NCI-H2081 treated with DMSO at 0.1 percent for 48 hours (cell line): ENCODE measurements around the gene SHANK2.

Experiments
- DNase-seq: peaks from one replicate; lab custom pipeline; 2025; lab: John Stamatoyannopoulos, UW

SHANK2 gene

GRCh38 chr11:71269603-71270511, 17.5 kb upstream of the SHANK2 start:
- DNase-seq = no peak

GRCh38 chr11:71268706-71269321, 16.4 kb upstream of the SHANK2 start:
- no peak for DNase-seq

GRCh38 chr11:71267807-71268421, 15.5 kb upstream of the SHANK2 start:
- no peak for DNase-seq

- DNase-seq = no peak
Measured at GRCh38 chr11:71266114-71266833, 13.9 kb upstream of the SHANK2 start.

- no peak for DNase-seq
Measured at GRCh38 chr11:71265559-71266092, 13.2 kb upstream of the SHANK2 start.

- DNase-seq = no peak
Measured at GRCh38 chr11:71263386-71263785, 11.0 kb upstream of the SHANK2 start.

GRCh38 chr11:71255800-71256479, 3.6 kb upstream of the SHANK2 start:
- DNase-seq = no peak

- no peak for DNase-seq
Measured at GRCh38 chr11:71255323-71255722, 2.9 kb upstream of the SHANK2 start.

GRCh38 chr11:71253794-71254193, 1.4 kb upstream of the SHANK2 start:
- no peak for DNase-seq

GRCh38 chr11:71252770-71253730, 673 bp upstream of the SHANK2 start:
- DNase-seq = no peak

- DNase-seq = no peak
Measured at GRCh38 chr11:71251761-71252268, 562 bp downstream of the SHANK2 start.

- no peak for DNase-seq
Measured at GRCh38 chr11:71251151-71251721, 1.1 kb downstream of the SHANK2 start.

GRCh38 chr11:71250523-71251150, 1.7 kb downstream of the SHANK2 start:
- DNase-seq = no peak

GRCh38 chr11:71249301-71249700, 3.1 kb downstream of the SHANK2 start:
- no peak for DNase-seq

- DNase-seq = no peak
Measured at GRCh38 chr11:71248656-71249055, 3.7 kb downstream of the SHANK2 start.

GRCh38 chr11:71248251-71248570, 4.2 kb downstream of the SHANK2 start:
- DNase-seq = no peak

GRCh38 chr11:71247551-71248250, 4.7 kb downstream of the SHANK2 start:
- DNase-seq = no peak

GRCh38 chr11:71246559-71246958, 5.8 kb downstream of the SHANK2 start:
- DNase-seq = no peak
